GM12872 (cell line): ENCODE data around the gene CASP2.

Experiments
- CTCF ChIP-seq: IDR thresholded peaks from 3 replicates; pipeline ENCODE4 v1.5.1; 2011; ENCODE audit warnings: low read depth, mild to moderate bottlenecking, low read length, moderate library complexity; ENCODE audit not compliant: insufficient read depth

CASP2 gene

GRCh38 chr7:143281529-143281928 lies 6.6 kb upstream of the CASP2 start:
- no peak for TF ChIP-seq CTCF

GRCh38 chr7:143282124-143282523 lies 6.0 kb upstream of the CASP2 start:
- no peak for TF ChIP-seq CTCF

GRCh38 chr7:143283381-143283780 lies 4.8 kb upstream of the CASP2 start:
- TF ChIP-seq CTCF: no peak

- no peak for TF ChIP-seq CTCF
Measured at GRCh38 chr7:143284591-143285469, 3.3 kb upstream of the CASP2 start, which contains the start of gene TMEM139. TSS of gene TMEM139 (plus strand) at chr7:143284958. CDS start at chr7:143285958, 1,000 bp downstream.

GRCh38 chr7:143285470-143285778 lies 2.7 kb upstream of the CASP2 start:
- TF ChIP-seq CTCF: no peak

GRCh38 chr7:143285806-143286521 lies 2.2 kb upstream of the CASP2 start:
- TF ChIP-seq CTCF: no peak

GRCh38 chr7:143286522-143286890 lies 1.6 kb upstream of the CASP2 start:
- no peak for TF ChIP-seq CTCF
